ENCODE results near the gene RAET1L.
"Not testable (repeated sequence)": the region's sequence is repeated elsewhere in the genome, so short reads cannot be mapped to it uniquely, and the experiment has no call there.

Gene RAET1L, protein sequence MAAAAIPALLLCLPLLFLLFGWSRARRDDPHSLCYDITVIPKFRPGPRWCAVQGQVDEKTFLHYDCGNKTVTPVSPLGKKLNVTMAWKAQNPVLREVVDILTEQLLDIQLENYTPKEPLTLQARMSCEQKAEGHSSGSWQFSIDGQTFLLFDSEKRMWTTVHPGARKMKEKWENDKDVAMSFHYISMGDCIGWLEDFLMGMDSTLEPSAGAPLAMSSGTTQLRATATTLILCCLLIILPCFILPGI
- total RNA-seq: 0 reads per million in 3 experiments

DNA sequence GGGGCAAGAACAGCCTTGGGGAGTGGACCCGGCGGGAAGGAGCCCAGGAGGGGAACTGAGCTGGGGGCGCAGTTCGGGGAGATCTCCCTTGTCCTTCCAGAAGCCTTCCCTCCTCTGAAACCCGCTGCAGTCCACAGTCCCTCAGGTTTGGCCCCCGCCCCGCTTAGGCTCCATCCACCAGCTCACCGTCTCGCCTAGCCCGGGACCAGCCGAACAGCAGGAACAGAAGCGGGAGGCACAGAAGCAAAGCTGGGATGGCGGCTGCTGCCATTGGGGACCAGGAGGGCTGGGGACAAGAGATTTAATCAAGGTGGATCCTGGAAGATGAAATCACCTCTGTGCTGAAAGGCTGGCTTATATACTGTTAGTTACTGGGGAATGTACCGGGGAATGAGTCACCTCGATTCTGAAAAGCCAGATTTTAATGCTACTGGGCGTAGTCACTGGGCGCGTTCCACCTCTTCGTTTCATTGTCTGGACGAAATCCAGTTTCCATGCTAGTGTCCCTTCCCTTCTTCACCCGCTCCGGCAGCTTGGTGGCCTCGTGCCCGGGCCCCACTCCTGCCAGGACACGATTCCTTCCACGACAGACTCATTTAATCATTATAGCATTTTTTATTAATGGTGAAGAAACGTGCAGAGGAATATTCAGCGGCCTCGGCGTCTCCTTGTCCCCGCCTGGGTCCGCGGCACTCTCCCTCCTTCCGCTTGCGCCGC is at the start of gene RAET1L:
TSS of gene RAET1L (minus strand) at position 332 of the 717 bp plus-strand sequence. CDS start at position 271, 61 bp downstream.
- no peak for DNase-seq

DNA sequence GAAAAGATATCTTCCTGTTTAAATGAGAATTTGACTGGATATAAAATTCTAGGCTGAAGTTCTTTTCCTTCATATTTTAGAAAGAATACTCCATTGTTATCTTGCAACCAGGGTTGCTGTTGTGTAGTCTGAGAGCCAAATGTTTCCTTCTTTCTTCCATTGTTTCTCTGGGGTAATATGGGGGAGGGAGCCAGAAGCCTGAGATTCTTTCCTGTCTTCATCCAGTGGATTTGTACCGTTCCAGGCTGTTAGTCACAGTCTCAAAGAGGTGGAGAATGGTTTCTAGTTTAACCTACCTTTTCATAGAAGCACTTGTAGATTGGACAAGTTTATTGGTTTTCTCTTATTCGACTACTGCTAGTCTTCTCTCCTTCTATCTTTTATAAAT is 49.7 kb upstream of the RAET1L start:
- no peak for DNase-seq

DNA sequence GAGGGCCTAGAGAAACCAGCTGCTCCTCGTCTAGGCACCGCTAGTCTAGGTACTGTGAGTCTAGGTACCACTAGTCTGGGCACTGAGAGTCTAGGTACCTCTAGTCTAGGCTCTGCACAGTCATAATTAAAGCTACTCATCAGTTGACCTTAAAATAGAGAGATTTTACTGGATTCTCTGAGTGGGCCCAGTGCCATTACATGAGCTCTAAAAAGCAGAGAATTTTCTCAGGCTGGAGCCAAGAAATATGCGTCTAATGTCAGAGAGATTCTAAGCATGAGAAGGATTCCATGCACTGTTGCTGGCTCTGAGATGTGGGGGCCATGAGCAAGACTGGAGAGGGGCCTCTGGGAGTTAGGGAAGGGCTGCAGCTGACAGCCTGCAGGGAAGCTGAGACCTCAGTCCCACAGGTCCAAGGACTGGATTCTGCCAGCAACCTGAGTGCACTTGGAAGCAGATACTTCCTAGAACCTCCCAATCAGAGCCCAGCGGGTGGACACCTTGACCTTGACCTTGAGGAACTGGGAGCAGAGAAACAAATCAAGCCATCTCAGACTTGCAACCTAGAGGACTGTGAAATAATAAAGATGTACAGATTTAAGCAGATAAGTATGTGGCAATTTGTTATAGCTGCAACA is 49.2 kb upstream of the RAET1L start:
- not testable (repeated sequence) for DNase-seq

DNA sequence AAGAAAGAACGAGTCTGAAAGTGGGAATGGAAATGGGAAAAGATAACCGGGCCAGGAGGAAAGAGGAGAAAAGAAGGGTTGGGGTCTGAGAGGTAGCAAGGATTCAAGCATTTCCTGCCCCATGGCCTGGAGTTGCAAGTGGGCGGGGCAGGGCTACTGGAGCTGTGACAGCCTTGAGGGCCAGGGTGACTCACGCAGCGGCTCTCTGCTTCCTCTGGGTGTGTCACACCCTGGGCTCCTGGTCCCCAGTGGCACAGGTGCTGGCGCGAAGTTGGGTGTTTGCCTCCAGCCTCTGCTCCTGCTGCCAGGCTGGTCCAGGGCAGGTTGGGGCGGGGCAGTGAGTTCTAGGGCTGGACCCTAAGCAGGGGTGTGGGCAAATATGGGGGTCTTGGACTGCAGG is 46.9 kb upstream of the RAET1L start:
- no peak for DNase-seq

DNA sequence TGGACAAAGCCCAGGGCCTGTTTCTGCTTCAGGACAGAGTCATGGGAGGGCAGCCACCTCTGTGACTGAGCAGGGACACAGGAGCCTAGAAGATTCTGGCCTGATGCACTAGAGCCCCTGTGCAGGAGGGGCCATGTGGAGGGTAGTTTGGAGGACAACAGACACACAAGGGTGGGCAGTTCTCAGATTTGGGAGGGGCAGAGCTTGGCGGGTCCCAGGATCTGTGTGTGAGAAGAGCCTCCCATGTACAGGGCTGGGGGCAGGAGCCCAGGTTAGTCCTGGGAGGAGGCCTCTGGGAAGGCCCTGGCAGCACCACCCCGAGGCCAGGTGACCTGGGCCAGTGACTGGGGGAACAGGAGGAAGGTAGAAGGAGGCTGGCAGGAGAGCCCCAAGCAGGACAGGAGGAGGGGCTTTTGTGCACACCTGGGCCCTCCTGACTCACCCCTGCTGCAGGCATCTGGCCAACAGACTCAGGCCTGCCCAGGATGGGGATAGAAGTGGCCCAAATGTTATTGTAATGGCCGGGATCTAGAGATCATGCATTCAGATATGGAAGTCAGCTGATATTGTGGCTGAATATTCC is 45.0 kb upstream of the RAET1L start:
- no peak for DNase-seq

DNA sequence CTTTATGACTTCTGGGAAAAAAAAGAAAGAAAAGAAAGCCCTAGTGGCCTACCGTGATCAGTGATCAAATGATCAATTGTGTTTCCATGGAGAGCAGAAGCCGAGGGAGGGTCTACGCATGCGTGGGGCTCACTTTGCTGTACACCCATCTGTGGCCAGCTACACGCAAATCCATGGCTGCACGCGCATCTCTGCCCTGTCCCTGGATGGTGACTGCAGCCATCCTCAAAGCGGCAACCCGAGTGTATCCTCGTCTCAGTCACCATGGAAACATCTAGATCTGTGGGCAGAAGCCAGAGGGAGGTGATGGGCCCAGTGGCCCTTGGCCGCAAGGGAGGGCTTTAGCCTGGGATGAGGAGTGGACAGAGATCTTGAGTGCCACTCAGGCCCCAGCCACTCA is 44.4 kb upstream of the RAET1L start:
- no peak for DNase-seq

DNA sequence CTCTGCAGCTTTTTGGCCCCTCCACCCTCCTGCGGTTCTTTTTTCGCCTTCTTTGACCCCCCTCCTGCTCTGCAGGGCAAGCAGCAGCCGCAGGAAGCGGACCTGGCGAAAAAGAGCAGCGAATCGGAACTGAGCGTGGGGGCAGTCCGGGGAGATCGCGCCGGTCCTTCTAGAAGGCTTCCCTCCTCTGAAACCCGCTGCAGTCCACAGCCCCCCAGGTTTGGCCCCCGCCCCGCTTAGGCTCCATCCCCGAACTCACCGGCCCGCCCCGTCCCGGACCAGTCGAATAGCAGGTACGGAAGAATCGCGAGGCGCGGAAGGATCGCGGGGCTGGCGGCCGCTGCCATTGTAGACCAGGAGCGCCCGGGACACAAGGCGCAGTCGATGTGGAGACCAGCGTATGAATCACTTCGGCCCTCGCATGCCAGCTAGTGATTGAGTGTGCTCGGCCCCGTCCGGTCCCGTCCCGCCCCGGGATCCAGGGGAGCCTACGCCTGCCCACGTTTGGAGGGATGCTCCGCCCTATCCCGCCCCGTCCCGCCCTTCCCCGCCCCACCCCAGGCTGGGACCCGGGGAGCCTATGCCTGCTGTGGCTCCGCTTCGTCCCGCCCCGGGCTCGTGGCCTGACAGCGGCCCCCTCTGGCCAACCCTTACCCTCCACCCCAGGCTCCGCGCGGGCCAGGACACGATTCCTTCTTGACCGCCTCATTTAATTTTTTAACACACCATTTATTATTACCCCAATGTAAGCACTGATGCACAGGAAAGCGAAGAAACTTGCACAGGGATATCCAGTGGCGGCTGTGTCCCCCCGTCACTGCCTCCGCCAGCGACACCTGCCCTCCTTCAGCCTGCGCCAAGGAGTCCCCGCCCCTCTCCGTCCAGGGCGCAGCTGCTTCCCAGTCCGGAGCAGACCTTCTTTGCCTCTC is 43.7 kb upstream of the RAET1L start, which contains the start of gene ULBP3:
TSS of gene ULBP3 (minus strand) at position 402 of the 929 bp plus-strand sequence. CDS start at position 347, 55 bp downstream.
- peak; percentile 37 for DNase-seq

DNA sequence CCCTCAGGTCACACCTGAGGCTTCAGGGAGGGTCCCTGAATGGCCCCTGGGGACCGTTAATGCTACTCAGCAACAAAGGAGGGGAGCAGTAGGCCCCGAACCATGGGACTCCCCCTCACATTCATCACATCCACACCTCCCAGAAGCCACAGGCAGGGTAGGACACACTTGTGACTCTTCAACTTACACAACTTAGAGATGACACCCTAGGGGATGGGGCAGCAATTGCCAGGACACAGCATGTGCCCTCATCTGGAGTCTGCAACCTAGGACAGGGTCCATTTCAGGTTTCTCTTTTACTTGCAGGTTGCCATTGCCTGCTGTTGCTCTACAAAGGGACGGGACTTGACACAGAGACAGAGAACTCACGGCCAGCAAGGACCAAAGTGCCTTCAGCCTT is 42.8 kb upstream of the RAET1L start:
- DNase-seq: no peak

DNA sequence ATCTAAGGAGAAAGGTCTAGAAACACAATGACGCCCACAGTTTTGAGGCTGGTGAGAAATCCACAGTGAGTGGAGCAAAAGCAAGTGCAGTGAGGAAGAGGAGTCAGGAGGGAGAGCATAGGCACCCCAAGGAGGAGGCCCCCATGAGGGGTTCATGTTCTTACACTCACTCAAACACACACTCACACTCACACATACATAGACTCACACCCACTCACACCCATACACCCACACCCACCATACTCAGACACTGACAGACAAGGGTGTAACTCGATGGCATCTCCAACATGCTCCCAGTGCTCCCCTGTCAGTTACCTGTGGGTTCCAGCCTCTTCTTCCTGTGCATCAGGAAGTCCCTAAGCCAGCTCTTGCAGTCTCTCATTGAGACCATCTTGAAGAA is 39.8 kb upstream of the RAET1L start:
- DNase-seq: no peak

DNA sequence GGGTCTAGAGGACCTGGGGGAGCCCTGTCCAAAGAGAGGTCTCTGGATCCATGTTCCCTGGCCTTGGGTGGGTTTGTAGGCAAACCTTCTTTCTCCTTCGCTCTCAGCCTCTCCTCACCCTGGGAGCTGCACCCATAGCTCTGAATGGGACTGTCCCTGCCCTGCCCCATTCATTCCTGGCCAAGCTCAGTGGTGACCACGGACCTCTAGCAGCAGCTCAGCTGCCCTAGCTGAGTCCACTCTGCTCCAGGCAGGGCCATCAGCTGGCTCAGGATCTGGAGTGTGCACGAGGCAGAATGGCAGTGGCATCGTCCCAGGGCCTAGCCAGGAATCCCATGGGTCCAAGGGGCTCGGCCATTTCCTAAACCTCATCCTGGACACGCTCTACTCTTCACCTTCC is 38.3 kb upstream of the RAET1L start:
- DNase-seq: no peak

DNA sequence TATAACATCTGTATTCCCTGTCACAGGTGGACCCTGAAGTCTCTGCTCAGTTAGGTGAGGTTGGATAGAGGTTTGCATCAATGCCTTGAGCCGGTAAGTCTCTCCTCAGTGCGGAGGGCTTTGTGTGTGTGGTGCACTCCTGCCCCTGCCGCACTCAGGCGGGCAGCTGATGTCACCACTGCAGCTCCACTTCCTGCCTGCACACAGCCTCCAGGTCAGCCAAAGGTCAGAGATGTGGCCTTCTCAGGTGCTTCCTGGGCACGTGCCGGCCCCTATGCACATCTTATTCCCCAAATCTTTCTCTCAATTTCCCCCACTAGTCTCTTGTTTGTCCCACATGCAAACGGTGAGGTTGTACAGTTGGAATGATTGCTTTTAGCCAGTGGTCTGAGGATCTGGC is 34.6 kb upstream of the RAET1L start:
- not testable (repeated sequence) for DNase-seq

DNA sequence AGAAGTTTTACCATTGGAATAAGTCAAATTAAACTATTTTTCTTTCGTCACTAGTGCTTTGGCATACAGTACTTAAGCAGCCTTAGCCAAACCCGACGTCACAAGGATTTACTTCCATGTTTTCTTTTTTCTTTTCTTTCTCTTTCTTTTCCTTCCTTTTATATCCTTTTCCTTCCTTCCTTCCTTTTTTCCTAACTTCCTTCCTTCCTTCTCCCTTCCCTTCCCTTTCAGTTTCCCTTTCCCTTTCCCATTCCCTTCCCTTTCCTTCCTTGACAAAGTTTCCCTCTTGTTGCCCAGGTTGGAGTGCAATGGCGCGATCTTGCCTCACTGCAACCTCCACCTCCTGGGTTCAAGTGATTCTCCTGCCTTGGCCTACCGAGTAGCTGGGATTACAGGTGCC is 33.7 kb upstream of the RAET1L start:
- DNase-seq: no peak

DNA sequence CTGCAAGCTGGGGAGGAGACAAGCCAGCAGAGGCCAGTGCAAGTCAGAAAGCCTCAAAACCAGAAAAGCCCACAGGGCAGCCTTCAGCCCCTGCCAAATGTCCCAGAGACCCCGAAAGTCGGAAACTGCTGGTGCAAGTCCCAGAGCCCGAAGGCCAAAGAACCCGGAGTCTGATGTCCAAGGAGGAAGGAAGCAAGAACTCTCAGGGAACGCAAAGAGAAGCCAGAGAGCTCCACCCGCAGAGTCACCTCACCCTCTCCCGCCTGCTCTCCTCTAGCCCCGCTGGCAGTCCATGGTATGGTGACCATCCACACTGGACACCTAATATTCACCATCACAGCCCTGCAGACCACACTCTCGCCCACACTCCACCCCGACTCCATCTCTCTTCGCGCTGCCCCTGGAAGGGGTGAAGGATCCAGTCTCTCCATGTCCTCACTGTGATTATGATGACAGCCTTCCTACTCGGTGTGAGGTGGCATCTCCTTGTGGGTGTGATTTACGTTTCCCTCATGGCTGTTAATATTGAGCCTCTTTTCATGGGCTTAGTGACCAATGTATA is 33.0 kb upstream of the RAET1L start:
- DNase-seq: no peak

DNA sequence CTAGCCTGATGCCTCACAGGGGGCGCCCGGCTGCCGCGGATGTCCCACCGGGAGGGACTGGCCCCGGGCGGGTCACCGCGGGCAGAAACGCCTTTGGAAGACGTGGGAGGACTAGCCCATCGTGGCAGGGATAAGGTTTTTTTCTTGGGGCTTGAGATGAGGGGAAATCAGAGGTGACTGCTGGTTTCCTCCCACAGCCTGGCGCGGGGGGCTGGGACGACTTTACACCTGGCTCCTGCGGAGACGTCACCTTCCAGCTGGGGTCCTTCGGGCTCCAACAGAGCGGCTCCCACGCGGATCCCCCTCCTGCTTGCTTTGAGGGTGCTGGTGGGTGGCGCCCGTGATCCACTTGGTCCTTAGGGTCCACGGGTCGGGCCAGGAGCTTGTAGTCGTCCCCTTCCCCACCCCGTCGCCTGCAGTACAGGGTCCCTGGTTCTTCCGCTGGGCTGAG is 32.2 kb upstream of the RAET1L start:
- no peak for DNase-seq

DNA sequence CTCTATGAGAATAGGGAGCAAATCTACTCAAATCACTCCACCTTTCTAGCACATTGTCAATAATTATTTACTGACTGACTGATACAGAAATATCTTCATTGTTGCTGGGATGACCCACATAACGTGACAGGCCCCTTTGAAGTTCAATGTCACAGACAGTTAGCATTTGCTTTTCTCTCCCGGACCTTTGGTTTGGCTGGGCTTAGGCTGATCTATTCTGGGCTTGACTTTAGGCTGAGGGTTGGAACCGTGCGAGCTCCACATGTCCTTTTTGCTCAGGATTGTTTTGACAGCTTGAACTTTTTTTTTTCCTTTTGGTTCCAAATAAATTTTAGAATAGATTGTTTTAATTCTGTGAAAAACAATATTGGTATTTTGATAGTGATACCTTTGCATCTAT is 31.6 kb upstream of the RAET1L start:
- no peak for DNase-seq

DNA sequence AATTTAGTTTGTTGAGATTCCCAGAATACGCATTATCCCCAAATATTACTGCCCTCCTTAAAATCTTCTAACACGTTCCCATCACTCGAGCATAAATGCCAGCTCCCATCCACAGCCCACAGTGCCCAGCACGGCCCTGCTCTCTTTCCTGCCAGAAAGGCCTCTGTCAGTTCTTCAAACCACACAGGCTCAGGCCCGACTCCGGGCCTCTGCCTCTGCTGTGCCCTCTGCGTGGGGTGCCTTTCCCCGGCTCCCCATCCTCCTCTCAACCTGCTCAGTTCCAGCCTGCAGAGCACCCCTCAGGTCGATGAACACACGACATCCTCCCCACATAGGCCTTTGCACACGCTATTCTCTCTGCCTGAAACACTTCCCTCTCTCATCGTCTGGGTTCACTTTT is 30.8 kb upstream of the RAET1L start:
- DNase-seq: no peak

DNA sequence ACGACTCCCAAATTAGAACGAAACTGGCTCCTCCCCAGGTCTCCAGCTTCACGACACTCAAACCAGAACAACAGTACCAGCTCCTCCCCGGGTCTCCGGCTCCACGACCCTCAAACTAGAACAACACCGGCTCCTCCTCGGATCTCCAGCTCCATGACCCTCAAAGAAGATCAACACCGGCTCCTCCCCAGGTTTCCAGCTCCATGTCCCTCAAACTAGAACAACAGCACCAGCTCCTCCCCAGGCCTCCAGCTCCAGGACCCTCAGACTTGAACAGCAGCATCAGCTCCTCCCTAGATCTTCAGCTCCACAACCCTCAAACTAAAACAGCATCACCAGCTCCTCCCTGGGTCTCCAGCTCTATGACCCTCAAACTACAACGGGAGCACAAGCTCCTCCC is 29.8 kb upstream of the RAET1L start:
- no peak for DNase-seq

DNA sequence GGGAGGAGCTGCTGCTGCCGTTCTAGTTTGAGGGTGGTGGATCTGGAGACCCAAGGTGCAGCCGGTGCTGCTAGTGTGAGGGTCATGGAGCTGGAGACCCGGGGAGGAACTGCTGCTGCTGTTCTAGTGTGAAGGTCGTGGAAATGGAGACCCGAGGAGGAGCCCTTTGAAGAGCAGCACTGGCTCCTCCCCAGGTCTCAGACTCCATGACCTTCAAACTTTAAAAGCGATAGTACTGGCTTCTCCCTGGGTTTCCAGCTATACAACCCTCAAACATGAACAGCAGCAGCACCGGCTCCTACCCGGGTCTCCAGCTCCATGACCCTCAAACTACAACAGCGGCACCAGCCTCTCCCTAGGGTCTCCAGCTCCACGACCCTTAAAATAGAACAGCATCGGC is 28.1 kb upstream of the RAET1L start:
- DNase-seq: no peak

DNA sequence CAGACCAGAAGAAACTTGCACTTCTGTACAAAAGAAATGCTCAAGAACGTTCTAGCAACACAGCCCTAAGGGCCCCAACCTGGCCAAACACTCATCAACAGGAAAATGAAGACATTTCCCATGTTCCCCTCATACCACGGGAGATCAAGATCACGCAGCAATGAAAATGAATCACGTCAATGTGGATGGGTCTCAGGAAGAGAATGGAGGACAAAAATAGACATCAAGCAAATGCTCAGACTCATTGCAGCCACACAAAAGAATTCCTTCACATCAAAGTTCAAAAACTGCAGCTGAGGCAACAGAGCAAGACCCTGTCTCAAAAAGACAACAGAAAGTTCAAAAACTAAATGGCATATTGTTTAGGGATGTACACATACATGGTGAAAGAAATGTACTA is 25.5 kb upstream of the RAET1L start:
- DNase-seq: no peak

DNA sequence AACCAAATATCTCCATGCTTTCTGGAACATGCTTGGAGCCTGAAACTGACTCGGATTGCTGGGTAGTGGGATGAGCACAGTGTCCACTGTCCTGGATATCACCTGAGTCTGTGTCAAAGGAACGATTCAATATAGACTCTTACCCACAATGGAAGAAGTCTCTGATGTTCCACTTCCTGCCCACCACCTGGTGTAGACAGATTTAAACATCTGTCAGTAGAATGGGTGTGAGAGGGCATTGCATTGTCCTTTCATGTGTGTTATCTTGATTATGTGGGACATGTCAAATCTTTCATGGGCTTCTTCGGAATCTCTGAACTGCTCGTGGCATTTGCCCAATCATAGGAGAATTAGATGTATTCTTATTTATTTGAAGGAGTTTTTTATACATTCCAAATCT is 22.8 kb upstream of the RAET1L start:
- DNase-seq: no peak

DNA sequence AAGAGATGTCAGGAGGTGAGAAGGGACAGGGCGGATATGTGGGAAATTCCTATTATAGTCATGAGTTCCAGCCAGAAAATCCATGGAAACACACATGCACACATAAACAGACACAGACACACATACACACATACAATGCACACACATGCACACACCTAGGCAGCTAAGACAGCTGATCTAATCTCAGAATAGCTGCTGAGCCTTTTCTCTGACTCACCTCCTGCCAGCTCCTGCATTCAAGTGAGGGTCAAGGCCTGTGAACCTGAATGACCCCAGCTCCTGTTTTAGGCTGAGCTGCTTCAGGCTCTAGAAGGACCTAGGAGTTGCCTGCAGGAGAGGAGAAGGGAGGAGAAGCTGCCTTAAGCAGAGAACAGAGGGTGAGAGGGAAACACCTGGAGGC is 21.6 kb upstream of the RAET1L start:
- DNase-seq: no peak

DNA sequence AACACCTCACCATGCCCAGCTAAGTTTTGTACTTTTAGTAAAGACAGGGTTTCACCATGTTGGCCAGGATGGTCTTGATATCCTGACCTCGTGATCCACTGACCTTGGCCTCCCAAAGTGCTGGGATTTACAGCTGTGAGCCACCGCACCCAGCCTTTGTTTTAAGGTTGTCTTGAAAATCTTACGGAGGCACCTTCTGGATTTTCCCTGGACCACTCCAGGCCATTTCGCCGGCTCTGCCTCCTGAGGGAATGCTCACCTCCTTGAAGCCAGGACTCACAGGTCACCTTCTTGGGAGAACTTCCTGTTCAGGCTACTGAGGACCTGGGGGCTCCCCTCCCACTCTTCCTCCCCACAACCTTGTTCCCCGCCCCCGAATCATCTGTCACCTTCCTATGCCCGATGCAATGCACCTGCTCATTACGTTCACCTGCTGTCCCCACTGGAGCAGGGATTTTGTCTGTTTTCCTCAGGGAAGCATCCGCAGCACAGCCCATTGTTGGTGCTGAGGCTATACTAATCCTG is 19.4 kb upstream of the RAET1L start:
- no peak for DNase-seq

All from central memory CD4-positive, alpha-beta T cell (primary cell).